Gastroesophageal sphincter (tissue), 4 donors: ENCODE results near the gene PRF1. TPM values are rescaled to one million over a fixed set of nuclear protein-coding genes. Genes with fewer than 3 reads are reported as not detected.

Source experiments
- ATAC-seq: fragments of 150-250 bp; one replicate; pipeline ENCODE4 v1.9.1; 2016; ENCODE audit warnings: mild to moderate bottlenecking, moderate library complexity
- H3K27ac ChIP-seq, 4 donors: fragments of 200-600 bp; sonication (generic) in 3 of 4; 1 replicate in 3 of 4; 2 replicates in 1 of 4; pipeline ENCODE4 v1.5.1; 2016 to 2019
- H3K27me3 ChIP-seq: fragments of 200-600 bp; sonication (generic); one replicate; pipeline ENCODE4 v1.5.1; 2019
- H3K36me3 ChIP-seq, 2 donors: fragments of 200-600 bp; sonication (generic); one replicate each; pipeline ENCODE4 v1.5.1; 2019; ENCODE audit warnings: control low read depth in 1 of 2
- H3K4me1 ChIP-seq, 3 donors: fragments of 200-600 bp; sonication (generic); 1 replicate in 2 of 3; 2 replicates in 1 of 3; pipeline ENCODE4 v1.5.1; 2016 to 2019; ENCODE audit warnings: control low read depth in 2 of 3
- H3K4me3 ChIP-seq, 2 donors: fragments of 200-600 bp; sonication (generic); one replicate each; pipeline ENCODE4 v1.5.1; 2019; ENCODE audit warnings: mild to moderate bottlenecking in 1 of 2, moderate library complexity in 1 of 2
- H3K9me3 ChIP-seq, 3 donors: fragments of 200-600 bp; sonication (generic); one replicate each; pipeline ENCODE4 v1.5.1; 2017 to 2019; ENCODE audit warnings: control low read depth in 2 of 3
- CTCF ChIP-seq, 4 experiments: fragments of 200-600 bp in 2 of 4; fragments of 450-650 bp in 2 of 4; sonication (generic) in 1 of 4; IDR thresholded peaks; one replicate each; pipeline ENCODE4 v1.5.1; 2017 to 2019; ENCODE audit warnings: antibody characterized with exemption in 4 of 4, mild to moderate bottlenecking in 2 of 4, moderate library complexity in 2 of 4
- EP300 ChIP-seq: sonication (generic); formaldehyde crosslinking; IDR thresholded peaks from one replicate; pipeline ENCODE4 v1.6.1; 2017; ENCODE audit warnings: antibody characterized with exemption, mild to moderate bottlenecking
- POLR2A ChIP-seq, 2 donors: fragments of 450-650 bp; IDR thresholded peaks; one replicate each; pipeline ENCODE4 v1.6.1; 2017; ENCODE audit warnings: antibody characterized with exemption in 2 of 2, mild to moderate bottlenecking in 2 of 2, moderate library complexity in 1 of 2
- POLR2AphosphoS5 ChIP-seq: sonication (generic); formaldehyde crosslinking; IDR thresholded peaks from one replicate; pipeline ENCODE4 v1.6.1; 2017; ENCODE audit warnings: antibody characterized with exemption
- WGBS, 2 donors: methylation state at CpG; one replicate each; pipeline ENCODE4 v1.1.5; 2018; ENCODE audit warnings: low coverage in 1 of 2; 5-methylcytosine and 5-hydroxymethylcytosine counted together
- total RNA-seq, 4 donors: library from RNA; depleted of rRNA; stranded (reverse); fragments of >200 nt; gene quantifications; one replicate each; pipeline ENCODE4 v1.1.0, GENCODE V29; 2016

PRF1 gene
- total RNA-seq, 4 donors from 2014 or later, result 0.96 to 3.9 (median 2.0) TPM; not detected in 1

- ATAC-seq, result no peak
- WGBS, 2 donors, result 60 to 71% methylated on average over 1 to 2 of the region's 2 CpGs
- no peaks in the 10 kb centered on the region for H3K27me3 ChIP-seq
- H3K9me3 ChIP-seq, result no peaks in the 10 kb centered on the region
- H3K4me1 ChIP-seq, result no peaks in the 10 kb centered on the region
- no peak overlapping the region for H3K27ac ChIP-seq
- H3K36me3 ChIP-seq, result no peaks in the 10 kb centered on the region
- no peak overlapping the region for H3K4me3 ChIP-seq
- TF ChIP-seq POLR2A (IDR thresholded peaks at IDR 0.05) (no peak), CTCF (IDR thresholded peaks at IDR 0.05) (no peak), POLR2AphosphoS5 (no peak), EP300 (no peak)
Observed at GRCh38 chr10:70605161-70605560, 2.6 kb upstream of the PRF1 start.

- Histone ChIP-seq H3K9me3 (no peaks in the 10 kb centered on the region), H3K4me1 (no peaks in the 10 kb centered on the region), H3K27me3 (no peaks in the 10 kb centered on the region), H3K4me3 (no peak overlapping the region), H3K27ac (no peak overlapping the region), H3K36me3 (no peaks in the 10 kb centered on the region)
- 85 to 92% methylated on average over 4 of the region's 4 CpGs for WGBS, 2 donors
- no peak for ATAC-seq
- no peak for TF ChIP-seq EP300
- TF ChIP-seq POLR2A (IDR thresholded peaks at IDR 0.05), result no peak
- TF ChIP-seq POLR2AphosphoS5, result no peak
- TF ChIP-seq CTCF (IDR thresholded peaks at IDR 0.05), result no peak
Observed at GRCh38 chr10:70604106-70604505, 1.6 kb upstream of the PRF1 start.

GRCh38 chr10:70603449-70603801, 884 bp upstream of the PRF1 start:
- H3K9me3 ChIP-seq, result no peaks in the 10 kb centered on the region
- H3K27ac ChIP-seq, result no peak overlapping the region
- TF ChIP-seq POLR2AphosphoS5 (no peak), CTCF (IDR thresholded peaks at IDR 0.05) (no peak), POLR2A (IDR thresholded peaks at IDR 0.05) (no peak), EP300 (no peak)
- H3K36me3 ChIP-seq, result no peaks in the 10 kb centered on the region
- H3K4me1 ChIP-seq, result no peaks in the 10 kb centered on the region
- no peak for ATAC-seq
- WGBS, 2 donors, result 79% methylated on average over 6 of the region's 7 CpGs; no CpG with 5 or more reads in 1 of the 2 donors
- no peaks in the 10 kb centered on the region for H3K27me3 ChIP-seq
- no peak overlapping the region for H3K4me3 ChIP-seq

- ATAC-seq, result no peak
- TF ChIP-seq POLR2AphosphoS5 (no peak), EP300 (no peak), CTCF (IDR thresholded peaks at IDR 0.05) (no peak), POLR2A (IDR thresholded peaks at IDR 0.05) (no peak)
- Histone ChIP-seq H3K4me1 (no peaks in the 10 kb centered on the region), H3K36me3 (no peaks in the 10 kb centered on the region), H3K27ac (no peak overlapping the region), H3K4me3 (no peak overlapping the region), H3K27me3 (no peaks in the 10 kb centered on the region), H3K9me3 (no peaks in the 10 kb centered on the region)
- WGBS, 2 donors, result 81 to 100% methylated on average over 1 to 2 of the region's 5 CpGs
Observed at GRCh38 chr10:70601746-70602145, 795 bp downstream of the PRF1 start.

- 100% methylated on average over 1 of the region's 24 CpGs; no CpG with 5 or more reads in 1 of the 2 donors for WGBS, 2 donors
- no peaks in the 10 kb centered on the region for H3K36me3 ChIP-seq
- H3K27ac ChIP-seq, result no peak overlapping the region
- TF ChIP-seq POLR2AphosphoS5, result no peak
- H3K9me3 ChIP-seq, result no peaks in the 10 kb centered on the region
- no peaks in the 10 kb centered on the region for H3K4me1 ChIP-seq
- H3K27me3 ChIP-seq, result no peaks in the 10 kb centered on the region
- ATAC-seq, result no peak
- peak overlapping the region in 1 of 2 donors; percentile 3 for H3K4me3 ChIP-seq
Observed at GRCh38 chr10:70600512-70601395, 1.8 kb downstream of the PRF1 start.
